ENCODE measurements around the gene WDR77.

WDR77 gene

DNA sequence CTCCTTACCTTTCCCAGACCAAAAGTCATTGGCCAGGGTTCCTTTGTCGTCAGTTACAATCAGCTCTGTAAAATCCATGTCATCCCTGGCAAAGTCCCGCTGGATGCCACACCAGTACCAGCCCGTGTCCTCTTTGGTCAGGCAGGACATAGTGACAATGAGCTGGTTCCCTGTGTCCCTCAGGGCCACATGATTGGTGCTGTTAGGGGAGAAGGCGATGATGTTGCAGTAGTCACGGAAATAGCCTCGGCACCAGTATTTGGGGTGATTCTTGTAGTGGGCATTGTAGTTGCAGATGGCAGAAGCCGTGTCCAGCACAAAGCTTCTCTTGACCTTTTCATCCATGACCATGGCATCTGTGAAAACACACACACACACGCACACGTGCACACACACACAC lies 39.6 kb upstream of the WDR77 start:
- in situ Hi-C loops (cut with MboI; ENCODE audit: low sequenced_read_pairs, unreplicated experiment), result no loop called here
- no peak for DNase-seq (ENCODE audit: low spot score)
- TF ChIP-seq CTCF (IDR thresholded peaks at IDR 0.05; ENCODE audit: borderline replicate concordance, control extremely low read depth, extremely low read depth, insufficient read depth, missing control alignments), result no peak

DNA sequence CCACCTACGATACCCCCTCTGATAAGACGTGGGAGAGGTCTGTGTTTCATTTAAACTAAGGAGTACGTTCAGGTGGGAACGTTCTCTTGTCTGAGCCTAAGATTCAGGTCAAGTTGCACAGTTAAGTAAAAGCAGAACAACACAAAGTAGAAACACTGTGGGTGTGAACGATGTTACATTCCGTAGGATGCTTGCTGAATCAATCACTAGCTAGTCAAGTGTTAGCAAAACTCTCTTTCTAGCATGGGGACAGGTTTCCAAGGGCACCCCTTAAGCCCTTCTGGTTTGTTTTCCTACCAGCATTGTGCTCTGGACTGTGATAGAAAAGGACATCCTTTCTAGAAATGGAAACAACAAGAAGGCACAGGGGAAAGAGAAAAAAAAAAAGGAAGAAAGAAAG lies 38.1 kb upstream of the WDR77 start:
- DNase-seq (ENCODE audit: low spot score), result no peak
- in situ Hi-C loops (cut with MboI; ENCODE audit: low sequenced_read_pairs, unreplicated experiment), result no loop called here
- no peak for TF ChIP-seq CTCF (IDR thresholded peaks at IDR 0.05; ENCODE audit: borderline replicate concordance, control extremely low read depth, extremely low read depth, insufficient read depth, missing control alignments)

DNA sequence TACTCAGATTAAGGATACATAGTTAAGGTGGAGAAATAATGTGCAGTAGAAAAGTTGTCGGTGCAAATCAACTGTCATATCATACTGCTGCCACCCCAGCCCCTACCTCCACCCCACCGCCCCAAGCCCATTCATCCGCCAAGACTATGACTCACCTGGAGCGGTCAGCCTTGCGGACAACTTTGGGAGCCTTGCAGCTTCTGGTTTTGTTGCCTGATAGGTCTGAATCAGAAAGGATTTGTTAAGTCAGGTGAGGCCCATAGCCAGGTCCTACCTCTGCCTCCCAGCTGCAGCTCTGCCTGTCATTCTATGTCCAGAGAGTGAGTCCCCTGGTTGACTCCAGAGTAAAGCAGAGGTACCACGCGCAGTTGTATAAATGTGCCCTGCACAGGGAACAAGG lies 37.4 kb upstream of the WDR77 start:
- TF ChIP-seq CTCF (IDR thresholded peaks at IDR 0.05; ENCODE audit: borderline replicate concordance, control extremely low read depth, extremely low read depth, insufficient read depth, missing control alignments), result no peak
- DNase-seq (ENCODE audit: low spot score), result no peak
- in situ Hi-C loops (cut with MboI; ENCODE audit: low sequenced_read_pairs, unreplicated experiment), result no loop called here

- no peak for TF ChIP-seq CTCF (IDR thresholded peaks at IDR 0.05; ENCODE audit: borderline replicate concordance, control extremely low read depth, extremely low read depth, insufficient read depth, missing control alignments)
- DNase-seq (ENCODE audit: low spot score), result no peak
- in situ Hi-C loops (cut with MboI; ENCODE audit: low sequenced_read_pairs, unreplicated experiment), result no loop called here
Observed at GRCh38 chr1:111484391-111485026, 35.5 kb upstream of the WDR77 start.

DNA sequence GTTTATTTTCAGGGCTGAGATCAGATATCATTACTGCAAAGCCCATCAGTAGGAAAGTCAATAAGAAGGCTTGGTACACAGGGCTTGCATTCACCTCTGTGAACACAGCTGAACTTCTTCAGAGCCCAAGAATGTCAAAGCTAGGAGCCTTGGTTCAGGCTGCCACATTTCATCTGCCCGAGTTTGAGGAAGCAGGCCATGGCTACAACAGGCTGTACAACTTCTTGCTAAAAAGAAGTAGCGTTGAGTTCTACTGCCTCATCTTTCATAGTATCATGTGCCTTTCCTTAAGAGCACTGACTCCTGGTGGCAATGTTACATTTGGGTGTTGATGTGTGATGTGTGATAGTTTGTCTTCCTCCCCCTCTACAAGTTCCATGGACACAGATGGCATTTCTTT lies 34.8 kb upstream of the WDR77 start:
- TF ChIP-seq CTCF (IDR thresholded peaks at IDR 0.05; ENCODE audit: borderline replicate concordance, control extremely low read depth, extremely low read depth, insufficient read depth, missing control alignments), result no peak
- no peak for DNase-seq (ENCODE audit: low spot score)
- in situ Hi-C loops (cut with MboI; ENCODE audit: low sequenced_read_pairs, unreplicated experiment), result no loop called here

- TF ChIP-seq CTCF (IDR thresholded peaks at IDR 0.05; ENCODE audit: borderline replicate concordance, control extremely low read depth, extremely low read depth, insufficient read depth, missing control alignments), result no peak
- DNase-seq (ENCODE audit: low spot score), result no peak
- in situ Hi-C loops (cut with MboI; ENCODE audit: low sequenced_read_pairs, unreplicated experiment), result no loop called here
Observed at GRCh38 chr1:111483166-111483565, 34.1 kb upstream of the WDR77 start.
